ENCODE data around the gene GSG1L. TPM values are rescaled to one million over a fixed set of nuclear protein-coding genes. Genes with fewer than 3 reads are reported as not detected.

Gene GSG1L
- total and polyA plus RNA-seq, 4 donors = not detected

DNA sequence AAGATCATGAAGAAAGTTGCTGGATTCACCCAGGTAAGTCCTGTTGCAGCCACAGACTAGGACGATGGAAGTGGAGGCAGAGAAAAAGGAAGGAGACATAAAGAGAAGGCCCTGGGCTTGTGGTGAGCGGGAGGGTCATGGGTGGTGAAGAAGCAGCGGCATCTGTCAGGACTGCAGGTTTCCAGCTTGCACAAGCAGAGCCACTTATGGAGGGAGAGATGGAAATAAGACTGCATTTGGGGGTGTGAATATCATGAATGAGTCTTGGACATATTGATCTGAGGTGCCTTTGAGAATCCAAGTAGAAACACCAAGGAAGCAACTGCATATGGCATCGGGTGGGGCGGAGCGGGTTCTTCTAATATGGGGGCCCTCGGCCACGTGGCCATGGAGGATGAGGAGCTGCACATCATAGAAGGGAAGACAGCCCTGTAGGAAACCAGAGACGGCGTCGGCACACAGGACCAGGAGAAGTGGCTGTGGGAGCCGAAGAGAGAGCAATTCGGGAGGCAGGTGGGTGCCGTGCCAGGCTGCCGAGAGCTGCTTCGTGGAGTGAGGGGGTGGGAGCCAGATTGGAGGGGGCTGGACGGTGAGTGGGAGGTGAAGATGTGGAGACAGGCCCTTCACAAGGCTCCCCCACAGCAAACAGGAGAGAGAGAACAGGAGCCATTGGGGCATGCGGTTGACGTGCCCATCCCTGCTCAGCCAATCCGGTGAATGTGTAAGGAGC lies 243.5 kb downstream of the GSG1L start:
- 79% methylated on average over 20 of the region's 20 CpGs for WGBS
- Histone ChIP-seq H3K4me1 (ENCODE audit: control insufficient read depth in 4 of 4, insufficient read depth in 4 of 4, low read length in 3 of 4) (no peaks in the 10 kb centered on the region), H3K36me3 (ENCODE audit: control insufficient read depth in 4 of 4, insufficient read depth in 3 of 4, low read depth in 1 of 4, low read length in 3 of 4) (no peaks in the 10 kb centered on the region), H3K9ac (ENCODE audit: low read depth in 1 of 2, low read length in 2 of 2) (no peak overlapping the region), H3K4me3 (ENCODE audit: low read depth in 1 of 3, low read length in 3 of 3) (no peak overlapping the region), H3K27me3 (ENCODE audit: control insufficient read depth in 4 of 4, insufficient read depth in 4 of 4, low read length in 3 of 4) (peaks cover 0 to 3% (median 0%) of the 10 kb centered on the region in 4 donors), H3K9me3 (ENCODE audit: control insufficient read depth in 4 of 4, low read length in 3 of 4) (no peaks in the 10 kb centered on the region), H3K27ac (ENCODE audit: low read depth in 1 of 2, low read length in 2 of 2) (no peak overlapping the region)
- no peak for DNase-seq (ENCODE audit: low spot score)
- no peak for TF ChIP-seq EGR1 (IDR thresholded peaks at IDR 0.05; ENCODE audit: low read depth in 2 of 2)

DNA sequence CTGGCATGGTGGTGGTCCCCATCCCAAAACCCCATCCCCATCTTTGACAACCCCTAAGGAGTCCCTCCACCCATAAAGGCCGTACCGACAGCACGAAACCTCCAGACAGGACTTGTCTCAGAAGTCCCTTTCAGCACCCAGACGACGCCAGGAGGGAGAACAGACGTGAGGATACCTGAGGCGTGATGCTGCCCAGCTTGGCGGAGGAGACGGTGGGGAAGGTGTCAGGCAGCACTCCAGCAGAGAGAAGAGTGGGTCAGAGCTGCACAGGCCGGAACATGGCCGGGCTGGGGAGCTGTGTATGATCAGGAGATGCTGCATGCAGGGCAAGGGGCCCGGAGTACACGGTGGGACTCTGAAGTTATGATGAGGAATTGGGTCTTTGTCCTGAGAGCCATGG lies 244.2 kb downstream of the GSG1L start:
- Histone ChIP-seq H3K4me3 (ENCODE audit: low read depth in 1 of 3, low read length in 3 of 3) (no peak overlapping the region), H3K27ac (ENCODE audit: low read depth in 1 of 2, low read length in 2 of 2) (no peak overlapping the region), H3K27me3 (ENCODE audit: control insufficient read depth in 4 of 4, insufficient read depth in 4 of 4, low read length in 3 of 4) (peaks cover 0 to 3% (median 0%) of the 10 kb centered on the region in 4 donors), H3K36me3 (ENCODE audit: control insufficient read depth in 4 of 4, insufficient read depth in 3 of 4, low read depth in 1 of 4, low read length in 3 of 4) (no peaks in the 10 kb centered on the region), H3K4me1 (ENCODE audit: control insufficient read depth in 4 of 4, insufficient read depth in 4 of 4, low read length in 3 of 4) (no peaks in the 10 kb centered on the region), H3K9me3 (ENCODE audit: control insufficient read depth in 4 of 4, low read length in 3 of 4) (no peaks in the 10 kb centered on the region), H3K9ac (ENCODE audit: low read depth in 1 of 2, low read length in 2 of 2) (no peak overlapping the region)
- 71% methylated on average over 13 of the region's 13 CpGs for WGBS
- no peak for DNase-seq (ENCODE audit: low spot score)
- TF ChIP-seq GABPA (IDR thresholded peaks at IDR 0.05 in 1 of 2, conservative IDR thresholded peaks at IDR 0.05 in 1 of 2) (no peak), HNF4G (IDR thresholded peaks at IDR 0.05) (no peak), TAF1 (conservative IDR thresholded peaks at IDR 0.05) (no peak), EGR1 (IDR thresholded peaks at IDR 0.05; ENCODE audit: low read depth in 2 of 2) (no peak), FOXA2 (IDR thresholded peaks at IDR 0.05) (no peak), FOXA1 (IDR thresholded peaks at IDR 0.05) (no peak)
- TF ChIP-seq, protein P1, sequence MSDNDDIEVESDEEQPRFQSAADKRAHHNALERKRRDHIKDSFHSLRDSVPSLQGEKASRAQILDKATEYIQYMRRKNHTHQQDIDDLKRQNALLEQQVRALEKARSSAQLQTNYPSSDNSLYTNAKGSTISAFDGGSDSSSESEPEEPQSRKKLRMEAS (IDR thresholded peaks at IDR 0.05) = no peak
- TF ChIP-seq, protein P2, sequence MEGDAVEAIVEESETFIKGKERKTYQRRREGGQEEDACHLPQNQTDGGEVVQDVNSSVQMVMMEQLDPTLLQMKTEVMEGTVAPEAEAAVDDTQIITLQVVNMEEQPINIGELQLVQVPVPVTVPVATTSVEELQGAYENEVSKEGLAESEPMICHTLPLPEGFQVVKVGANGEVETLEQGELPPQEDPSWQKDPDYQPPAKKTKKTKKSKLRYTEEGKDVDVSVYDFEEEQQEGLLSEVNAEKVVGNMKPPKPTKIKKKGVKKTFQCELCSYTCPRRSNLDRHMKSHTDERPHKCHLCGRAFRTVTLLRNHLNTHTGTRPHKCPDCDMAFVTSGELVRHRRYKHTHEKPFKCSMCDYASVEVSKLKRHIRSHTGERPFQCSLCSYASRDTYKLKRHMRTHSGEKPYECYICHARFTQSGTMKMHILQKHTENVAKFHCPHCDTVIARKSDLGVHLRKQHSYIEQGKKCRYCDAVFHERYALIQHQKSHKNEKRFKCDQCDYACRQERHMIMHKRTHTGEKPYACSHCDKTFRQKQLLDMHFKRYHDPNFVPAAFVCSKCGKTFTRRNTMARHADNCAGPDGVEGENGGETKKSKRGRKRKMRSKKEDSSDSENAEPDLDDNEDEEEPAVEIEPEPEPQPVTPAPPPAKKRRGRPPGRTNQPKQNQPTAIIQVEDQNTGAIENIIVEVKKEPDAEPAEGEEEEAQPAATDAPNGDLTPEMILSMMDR (IDR thresholded peaks at IDR 0.05; ENCODE audit: low read depth, low read length, missing input control) = no peak

DNA sequence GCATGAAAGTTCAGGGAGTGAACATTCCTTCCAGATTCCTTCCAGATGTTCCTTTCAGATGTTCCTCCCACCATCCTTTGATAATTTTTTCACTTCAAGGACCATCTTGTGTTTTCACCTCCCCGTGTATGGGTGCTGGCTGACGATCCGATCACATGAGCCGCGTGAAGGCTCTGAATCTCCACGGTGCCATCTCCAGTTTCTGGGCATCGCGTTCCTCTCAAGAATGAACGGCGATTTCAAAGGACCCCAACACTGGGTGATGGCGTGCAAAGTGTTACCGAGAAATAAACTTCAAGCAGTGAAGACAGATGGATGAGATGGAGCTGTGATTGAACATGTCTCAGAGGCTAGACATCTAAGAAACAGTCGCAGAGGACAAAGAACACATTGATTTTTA lies 245.3 kb downstream of the GSG1L start:
- no peaks in the 10 kb centered on the region for H3K36me3 ChIP-seq (ENCODE audit: control insufficient read depth in 4 of 4, insufficient read depth in 3 of 4, low read depth in 1 of 4, low read length in 3 of 4)
- no peaks in the 10 kb centered on the region for H3K4me1 ChIP-seq (ENCODE audit: control insufficient read depth in 4 of 4, insufficient read depth in 4 of 4, low read length in 3 of 4)
- no peak overlapping the region for H3K9ac ChIP-seq (ENCODE audit: low read depth in 1 of 2, low read length in 2 of 2)
- H3K9me3 ChIP-seq (ENCODE audit: control insufficient read depth in 4 of 4, low read length in 3 of 4) = no peaks in the 10 kb centered on the region
- no peak for DNase-seq (ENCODE audit: low spot score)
- no peak overlapping the region for H3K27ac ChIP-seq (ENCODE audit: low read depth in 1 of 2, low read length in 2 of 2)
- peaks cover 0 to 3% (median 0%) of the 10 kb centered on the region in 4 donors for H3K27me3 ChIP-seq (ENCODE audit: control insufficient read depth in 4 of 4, insufficient read depth in 4 of 4, low read length in 3 of 4)
- H3K4me3 ChIP-seq (ENCODE audit: low read depth in 1 of 3, low read length in 3 of 3) = no peak overlapping the region
- WGBS = 86% methylated on average over 13 of the region's 13 CpGs
- no peak for TF ChIP-seq YY1 (IDR thresholded peaks at IDR 0.05)
- TF ChIP-seq, protein P3, sequence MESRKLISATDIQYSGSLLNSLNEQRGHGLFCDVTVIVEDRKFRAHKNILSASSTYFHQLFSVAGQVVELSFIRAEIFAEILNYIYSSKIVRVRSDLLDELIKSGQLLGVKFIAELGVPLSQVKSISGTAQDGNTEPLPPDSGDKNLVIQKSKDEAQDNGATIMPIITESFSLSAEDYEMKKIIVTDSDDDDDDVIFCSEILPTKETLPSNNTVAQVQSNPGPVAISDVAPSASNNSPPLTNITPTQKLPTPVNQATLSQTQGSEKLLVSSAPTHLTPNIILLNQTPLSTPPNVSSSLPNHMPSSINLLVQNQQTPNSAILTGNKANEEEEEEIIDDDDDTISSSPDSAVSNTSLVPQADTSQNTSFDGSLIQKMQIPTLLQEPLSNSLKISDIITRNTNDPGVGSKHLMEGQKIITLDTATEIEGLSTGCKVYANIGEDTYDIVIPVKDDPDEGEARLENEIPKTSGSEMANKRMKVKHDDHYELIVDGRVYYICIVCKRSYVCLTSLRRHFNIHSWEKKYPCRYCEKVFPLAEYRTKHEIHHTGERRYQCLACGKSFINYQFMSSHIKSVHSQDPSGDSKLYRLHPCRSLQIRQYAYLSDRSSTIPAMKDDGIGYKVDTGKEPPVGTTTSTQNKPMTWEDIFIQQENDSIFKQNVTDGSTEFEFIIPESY (IDR thresholded peaks at IDR 0.05) = no peak
- TF ChIP-seq RAD21 (IDR thresholded peaks at IDR 0.05) = no peak
- TF ChIP-seq, protein P4, sequence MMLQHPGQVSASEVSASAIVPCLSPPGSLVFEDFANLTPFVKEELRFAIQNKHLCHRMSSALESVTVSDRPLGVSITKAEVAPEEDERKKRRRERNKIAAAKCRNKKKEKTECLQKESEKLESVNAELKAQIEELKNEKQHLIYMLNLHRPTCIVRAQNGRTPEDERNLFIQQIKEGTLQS (IDR thresholded peaks at IDR 0.05) = no peak
- no peak for TF ChIP-seq SP1 (IDR thresholded peaks at IDR 0.05)
- TF ChIP-seq, protein P5, sequence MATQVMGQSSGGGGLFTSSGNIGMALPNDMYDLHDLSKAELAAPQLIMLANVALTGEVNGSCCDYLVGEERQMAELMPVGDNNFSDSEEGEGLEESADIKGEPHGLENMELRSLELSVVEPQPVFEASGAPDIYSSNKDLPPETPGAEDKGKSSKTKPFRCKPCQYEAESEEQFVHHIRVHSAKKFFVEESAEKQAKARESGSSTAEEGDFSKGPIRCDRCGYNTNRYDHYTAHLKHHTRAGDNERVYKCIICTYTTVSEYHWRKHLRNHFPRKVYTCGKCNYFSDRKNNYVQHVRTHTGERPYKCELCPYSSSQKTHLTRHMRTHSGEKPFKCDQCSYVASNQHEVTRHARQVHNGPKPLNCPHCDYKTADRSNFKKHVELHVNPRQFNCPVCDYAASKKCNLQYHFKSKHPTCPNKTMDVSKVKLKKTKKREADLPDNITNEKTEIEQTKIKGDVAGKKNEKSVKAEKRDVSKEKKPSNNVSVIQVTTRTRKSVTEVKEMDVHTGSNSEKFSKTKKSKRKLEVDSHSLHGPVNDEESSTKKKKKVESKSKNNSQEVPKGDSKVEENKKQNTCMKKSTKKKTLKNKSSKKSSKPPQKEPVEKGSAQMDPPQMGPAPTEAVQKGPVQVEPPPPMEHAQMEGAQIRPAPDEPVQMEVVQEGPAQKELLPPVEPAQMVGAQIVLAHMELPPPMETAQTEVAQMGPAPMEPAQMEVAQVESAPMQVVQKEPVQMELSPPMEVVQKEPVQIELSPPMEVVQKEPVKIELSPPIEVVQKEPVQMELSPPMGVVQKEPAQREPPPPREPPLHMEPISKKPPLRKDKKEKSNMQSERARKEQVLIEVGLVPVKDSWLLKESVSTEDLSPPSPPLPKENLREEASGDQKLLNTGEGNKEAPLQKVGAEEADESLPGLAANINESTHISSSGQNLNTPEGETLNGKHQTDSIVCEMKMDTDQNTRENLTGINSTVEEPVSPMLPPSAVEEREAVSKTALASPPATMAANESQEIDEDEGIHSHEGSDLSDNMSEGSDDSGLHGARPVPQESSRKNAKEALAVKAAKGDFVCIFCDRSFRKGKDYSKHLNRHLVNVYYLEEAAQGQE (IDR thresholded peaks at IDR 0.05) = no peak
- no peak for TF ChIP-seq JUND (IDR thresholded peaks at IDR 0.05)
- TF ChIP-seq EGR1 (IDR thresholded peaks at IDR 0.05; ENCODE audit: low read depth in 2 of 2) = no peak
- no peak for TF ChIP-seq RXRA (IDR thresholded peaks at IDR 0.05)
- TF ChIP-seq HNF4A (conservative IDR thresholded peaks at IDR 0.05) = no peak
- TF ChIP-seq, protein P1 (IDR thresholded peaks at IDR 0.05) = no peak
- no peak for TF ChIP-seq FOXA1 (IDR thresholded peaks at IDR 0.05)
